NCI-H526 treated with DMSO at 0.1 percent for 48 hours (cell line): Measurements from ENCODE around the gene PARP14.
"Not testable (repeated sequence)": the region's sequence is repeated elsewhere in the genome, so short reads cannot be mapped to it uniquely, and the experiment has no call there.

Source experiments
- DNase-seq: peaks from one replicate; lab custom pipeline; 2025; lab: John Stamatoyannopoulos, UW

The PARP14 gene

DNA sequence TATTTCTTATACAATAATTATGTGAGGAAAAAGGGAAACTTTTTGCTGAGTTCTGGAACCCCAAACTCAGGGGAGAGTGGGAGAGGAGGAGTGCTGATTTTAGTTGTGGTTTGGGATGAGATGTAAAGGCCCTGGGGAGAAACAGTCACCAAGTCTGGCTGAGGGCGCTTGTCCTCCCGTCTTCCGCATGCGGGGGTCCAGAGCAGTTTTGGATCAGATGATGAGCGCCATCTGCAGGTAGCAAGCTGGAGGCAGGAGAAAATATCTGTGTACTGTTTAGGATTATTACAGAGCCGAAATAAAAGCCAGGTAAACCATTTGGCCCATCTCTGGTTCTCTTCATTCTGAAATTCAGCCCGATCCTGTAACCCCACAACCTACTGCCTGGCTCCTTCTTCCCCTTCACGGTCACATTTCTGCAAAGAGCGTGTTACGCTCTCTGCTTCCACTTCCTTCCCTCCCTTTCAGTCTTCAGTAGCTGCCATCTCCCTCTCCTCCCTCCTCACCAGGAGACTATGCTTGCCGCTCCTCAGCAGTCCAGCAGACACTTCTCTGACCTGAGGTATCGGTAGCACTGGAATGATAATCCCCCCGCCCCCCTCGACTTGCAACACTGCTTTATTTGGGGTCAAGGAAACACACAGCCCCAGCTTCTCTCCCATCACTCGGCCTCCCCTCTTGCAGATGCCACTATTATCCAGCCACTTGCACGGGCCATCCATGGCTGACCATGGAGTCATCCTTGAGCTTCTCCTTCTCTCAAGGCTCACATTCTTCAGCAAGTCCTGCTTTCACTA, 1.4 kb upstream of the PARP14 start:
- peak; percentile 64 for DNase-seq

- DNase-seq: peak; percentile 59
Measured at GRCh38 chr3:122679882-122680474, 661 bp upstream of the PARP14 start.

DNA sequence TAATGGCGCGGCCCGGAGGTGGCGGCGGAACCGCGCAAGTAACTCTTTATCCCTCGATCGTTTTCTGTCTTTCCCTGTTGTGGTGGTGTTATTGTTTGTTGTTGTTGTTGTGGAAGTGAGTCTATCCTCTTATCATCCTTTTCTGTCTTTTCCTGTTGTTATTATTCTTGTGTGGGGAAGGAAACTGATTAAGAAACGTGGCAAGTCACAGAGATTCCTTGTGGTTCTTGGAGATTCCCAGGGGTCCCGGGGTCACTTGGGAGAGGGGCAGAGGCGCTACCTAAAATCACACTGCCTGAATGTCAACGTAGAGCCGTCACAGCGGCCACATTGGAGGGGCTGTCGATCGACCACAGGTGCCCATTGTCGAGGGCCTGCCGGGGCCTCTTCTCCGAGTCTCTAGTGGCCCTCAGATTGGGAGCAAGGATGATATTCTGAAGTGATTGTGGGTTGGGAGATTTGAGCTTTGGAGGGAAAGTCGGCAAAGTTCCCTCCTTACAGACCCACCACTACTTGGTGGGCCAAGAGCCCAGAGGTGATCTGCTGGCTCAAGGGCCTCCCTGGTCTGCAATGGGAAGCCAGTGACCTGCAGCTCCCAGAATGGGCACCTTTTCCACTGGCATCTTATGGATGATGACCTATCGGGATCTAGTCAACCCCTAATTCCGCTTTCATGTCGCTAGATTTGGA, 790 bp downstream of the PARP14 start:
- no peak for DNase-seq

GRCh38 chr3:122681974-122682409, 1.4 kb downstream of the PARP14 start:
- no peak for DNase-seq

- DNase-seq: not testable (repeated sequence)
Measured at GRCh38 chr3:122682778-122683411, 2.3 kb downstream of the PARP14 start.

- DNase-seq: no peak
Measured at GRCh38 chr3:122687298-122687697, 6.7 kb downstream of the PARP14 start.

DNA sequence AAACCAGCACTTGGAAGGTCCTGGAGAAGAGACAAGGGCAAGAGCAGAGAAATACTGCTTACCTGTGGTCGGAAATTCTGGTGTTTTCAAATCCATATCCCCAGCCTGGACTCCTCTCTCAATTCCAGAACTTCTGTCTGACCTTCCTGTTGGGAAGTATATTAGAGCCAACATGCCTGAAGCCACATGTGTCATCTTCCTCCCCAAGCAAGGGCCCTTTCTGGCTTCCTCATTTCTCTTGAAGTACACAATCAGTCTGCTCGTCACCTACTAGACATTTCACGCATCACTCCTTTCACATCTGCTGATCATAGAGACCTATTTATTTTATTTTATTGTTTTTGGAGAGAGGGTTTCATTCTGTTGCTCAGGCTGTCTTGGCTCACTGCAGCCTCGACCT, 8.4 kb downstream of the PARP14 start:
- DNase-seq: no peak

DNA sequence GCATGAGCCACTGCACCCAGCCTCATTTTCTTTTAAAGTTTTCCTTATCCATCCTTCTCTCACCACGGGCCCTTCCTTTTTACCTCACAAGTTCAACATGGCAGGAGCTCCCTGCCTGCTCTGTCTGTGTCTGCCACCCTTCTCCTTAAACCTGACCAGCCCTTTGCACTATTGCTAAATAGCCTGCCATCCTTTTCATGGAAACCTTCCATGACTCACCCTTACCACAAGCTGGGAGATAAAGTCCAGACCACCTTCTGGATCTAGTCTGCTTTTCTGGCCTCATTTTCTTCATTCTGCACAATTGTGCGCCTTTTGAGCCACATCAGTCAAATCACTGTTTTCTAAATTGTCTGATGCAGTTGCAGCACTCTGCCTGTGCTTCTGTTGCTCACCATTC, 8.9 kb downstream of the PARP14 start:
- no peak for DNase-seq

DNA sequence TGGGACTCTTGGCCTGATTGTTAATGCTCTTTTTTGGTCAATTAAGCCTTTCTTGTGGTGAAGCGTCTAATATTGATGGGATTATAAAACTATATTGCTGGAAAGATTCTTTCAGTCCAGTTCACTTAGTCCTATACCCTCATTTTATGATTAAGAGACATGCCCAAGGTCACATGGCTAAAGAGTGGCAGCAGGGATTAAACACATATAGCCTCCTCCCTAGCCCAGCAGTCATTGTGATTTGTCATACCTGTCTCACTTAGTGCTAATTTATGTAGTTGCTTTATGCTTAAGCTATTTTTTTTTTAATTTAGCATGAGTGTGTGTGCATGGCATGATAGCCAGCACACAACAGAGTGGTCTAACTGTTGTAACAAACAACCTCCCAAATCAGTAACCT, 9.5 kb downstream of the PARP14 start:
- DNase-seq: no peak

- no peak for DNase-seq
Measured at GRCh38 chr3:122691195-122691594, 10.6 kb downstream of the PARP14 start.

GRCh38 chr3:122692674-122693073, 12.0 kb downstream of the PARP14 start:
- no peak for DNase-seq

DNA sequence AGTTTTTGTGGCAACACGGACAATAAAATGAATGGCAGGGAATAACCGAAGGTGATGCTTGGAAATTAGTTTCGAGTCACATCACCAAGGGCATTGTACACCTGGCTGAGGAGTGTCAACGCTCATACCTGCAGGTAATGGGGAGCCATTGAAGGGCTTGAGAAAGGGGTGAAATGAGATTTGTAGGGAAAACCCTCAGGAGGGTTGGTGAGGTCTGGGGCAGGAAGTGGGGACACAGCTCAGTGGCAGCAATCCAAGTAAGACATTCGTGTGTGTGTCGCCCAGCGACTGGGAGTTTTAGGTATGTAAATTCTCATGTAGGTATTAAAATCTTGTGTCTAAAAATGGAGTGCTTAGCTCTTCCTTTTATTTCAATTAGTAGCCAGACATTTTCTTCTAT, 14.3 kb downstream of the PARP14 start:
- DNase-seq: no peak

DNA sequence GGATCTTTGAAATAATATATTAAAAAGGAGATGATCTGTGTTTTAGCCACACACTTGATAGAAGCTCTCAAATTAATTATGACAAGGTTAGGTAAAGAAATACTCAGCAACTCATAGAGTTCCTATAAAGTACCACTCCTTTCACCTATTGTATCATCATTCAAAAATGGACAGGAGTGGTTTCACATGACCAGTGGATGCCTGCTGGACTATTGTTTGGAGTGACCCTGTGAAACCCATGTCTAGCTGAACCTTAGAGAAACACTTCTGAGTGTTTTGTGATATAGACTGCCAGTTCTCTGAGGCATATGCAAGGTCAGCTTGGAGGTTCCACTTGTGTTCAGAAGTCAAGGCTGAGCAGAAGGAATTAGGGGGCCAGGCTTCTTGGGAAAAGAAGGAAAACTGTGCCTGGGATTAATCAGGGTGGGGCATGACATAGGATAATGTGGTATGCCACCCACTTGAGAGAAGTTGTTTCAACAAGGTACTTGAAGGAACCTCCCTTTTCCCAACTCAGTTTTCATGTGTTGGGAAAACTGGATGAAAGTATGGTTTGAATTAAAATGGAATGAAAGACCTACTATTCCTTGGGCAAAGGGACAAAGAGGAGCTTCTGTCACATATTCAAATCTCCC, 15.4 kb downstream of the PARP14 start:
- DNase-seq: no peak

GRCh38 chr3:122697952-122698620, 17.4 kb downstream of the PARP14 start:
- DNase-seq: no peak

DNA sequence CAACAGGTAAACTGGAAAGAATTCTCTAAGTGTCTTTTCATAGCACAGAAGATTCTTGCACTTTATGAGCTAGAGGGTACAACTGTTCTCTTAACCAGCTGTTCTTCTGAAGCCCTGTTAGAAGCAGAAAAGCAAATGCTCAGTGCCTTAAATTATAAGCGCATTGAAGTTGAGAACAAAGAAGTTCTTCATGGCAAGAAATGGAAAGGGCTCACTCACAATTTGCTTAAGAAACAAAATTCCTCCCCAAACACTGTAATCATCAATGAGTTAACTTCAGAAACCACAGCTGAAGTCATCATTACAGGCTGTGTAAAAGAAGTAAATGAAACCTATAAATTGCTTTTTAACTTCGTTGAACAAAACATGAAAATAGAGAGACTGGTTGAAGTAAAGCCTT, 19.6 kb downstream of the PARP14 start:
- DNase-seq: no peak

- DNase-seq: no peak
Measured at GRCh38 chr3:122705379-122705778, 24.7 kb downstream of the PARP14 start.

GRCh38 chr3:122710616-122711251, 30.1 kb downstream of the PARP14 start:
- DNase-seq: not testable (repeated sequence)

- no peak for DNase-seq
Measured at GRCh38 chr3:122714273-122714672, 33.6 kb downstream of the PARP14 start.

DNA sequence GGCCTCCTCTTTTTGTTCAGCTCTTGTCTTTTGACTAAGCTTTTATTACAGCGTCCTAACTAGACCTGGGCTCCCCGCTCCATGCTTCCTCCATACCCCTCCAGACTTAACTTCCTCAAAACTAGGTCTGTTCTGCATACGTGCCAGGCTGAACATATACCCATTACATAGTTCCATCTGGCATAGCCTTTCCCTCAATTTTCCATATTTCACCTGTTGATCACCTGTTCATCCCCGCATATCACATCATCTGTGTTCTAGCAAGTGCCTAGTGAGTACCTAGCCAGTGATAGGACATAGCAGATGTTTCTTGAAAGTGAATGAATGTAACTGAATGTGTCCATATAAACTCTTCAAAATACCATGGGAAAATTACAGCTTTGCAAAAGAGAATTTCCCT, 36.0 kb downstream of the PARP14 start:
- DNase-seq: no peak

- no peak for DNase-seq
Measured at GRCh38 chr3:122719273-122719921, 38.8 kb downstream of the PARP14 start.

DNA sequence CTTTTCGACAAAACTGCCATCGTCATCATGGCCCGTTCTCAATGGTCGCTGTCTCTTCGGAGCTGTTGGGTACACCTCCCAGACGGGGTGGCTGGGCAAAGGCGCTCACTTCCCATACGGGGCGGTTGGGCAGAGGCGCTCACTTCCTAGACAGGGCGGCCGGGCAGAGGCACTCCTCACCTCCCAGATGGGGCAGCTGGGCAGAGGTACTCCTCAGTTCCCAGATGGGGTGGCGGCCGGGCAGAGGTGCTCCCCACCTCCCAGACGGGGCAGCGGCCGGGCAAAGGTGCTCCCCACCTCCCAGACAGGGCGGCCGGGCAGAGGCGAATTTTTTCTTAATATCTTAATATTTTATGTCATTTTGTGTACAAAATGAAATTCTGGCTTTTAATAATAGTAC, 44.5 kb downstream of the PARP14 start:
- DNase-seq: no peak
